ENCODE results near the gene CELSR1. TPM values are rescaled to one million over a fixed set of nuclear protein-coding genes. Genes with fewer than 3 reads are reported as not detected.

Gene CELSR1
- total and polyA plus RNA-seq, 8 donors = 0.75 to 3.2 (median 1.2) TPM

DNA sequence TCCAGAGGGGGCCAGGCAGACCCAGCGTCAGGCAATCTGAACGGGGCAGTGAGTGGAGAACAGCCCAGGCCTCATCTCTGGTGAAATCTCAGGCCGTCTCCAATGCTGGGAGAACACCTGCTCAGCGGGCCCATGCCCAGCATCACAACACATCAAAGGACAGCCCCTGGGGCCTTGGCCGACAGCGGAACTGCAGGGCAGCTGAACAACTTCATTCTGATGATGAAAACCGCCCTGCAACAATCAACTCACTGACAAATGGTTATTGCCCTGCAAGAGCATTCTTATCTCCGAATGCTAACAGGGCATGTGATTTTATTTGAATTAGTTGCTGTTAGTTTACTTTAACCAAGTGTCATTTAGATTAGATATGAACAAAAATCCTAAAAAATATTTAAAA, 14.6 kb downstream of the CELSR1 start:
- Histone ChIP-seq H3K9me3 (no peaks in the 10 kb centered on the region), H3K27me3 (no peaks in the 10 kb centered on the region), H3K27ac (no peak overlapping the region), H3K4me1 (no peaks in the 10 kb centered on the region), H3K4me3 (no peak overlapping the region), H3K36me3 (no peaks in the 10 kb centered on the region)
- DNase-seq (peak in 1 of 6 donors; percentile 17), ATAC-seq (no peak), FAIRE-seq (no peak)
- no peak for TF ChIP-seq CTCF (IDR thresholded peaks at IDR 0.05)
- WGBS, 2 donors = 23 to 31% methylated on average over 8 of the region's 8 CpGs
- intact Hi-C loops (cut with DNase I) = no loop called here

- DNase-seq (peak in 1 of 6 donors; percentile 5), FAIRE-seq (no peak), ATAC-seq (no peak)
- Histone ChIP-seq H3K36me3 (no peaks in the 10 kb centered on the region), H3K27ac (no peak overlapping the region), H3K4me3 (no peak overlapping the region), H3K9me3 (no peaks in the 10 kb centered on the region), H3K27me3 (no peaks in the 10 kb centered on the region), H3K4me1 (no peaks in the 10 kb centered on the region)
- no peak for TF ChIP-seq CTCF (IDR thresholded peaks at IDR 0.05)
- WGBS, 2 donors = 81 to 89% methylated on average over 5 of the region's 5 CpGs
- intact Hi-C loops (cut with DNase I) = no loop called here
These were observed 15.4 kb downstream of the CELSR1 start for GRCh38 chr22:46521994-46522393.

DNA sequence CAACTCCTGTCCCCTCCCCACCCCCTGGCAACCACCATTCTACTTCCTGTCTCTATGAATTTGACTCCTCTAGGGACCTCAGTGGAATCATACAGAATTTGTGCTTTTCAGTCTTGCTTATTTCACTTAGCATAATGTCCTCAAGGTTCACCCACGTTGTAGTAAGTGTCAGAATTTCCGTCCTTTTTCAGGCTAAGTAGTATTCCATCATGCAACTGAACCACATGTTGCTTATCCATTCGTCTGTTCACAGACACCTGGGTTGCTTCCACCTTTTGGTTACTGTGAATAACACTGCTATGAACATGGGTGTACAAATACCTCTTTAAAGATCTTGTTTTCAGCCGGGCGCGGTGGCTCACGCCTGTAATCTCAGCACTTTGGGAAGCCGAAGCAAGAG, 16.5 kb downstream of the CELSR1 start:
- ATAC-seq = no peak
- peak in 1 of 6 donors; percentile 2 for DNase-seq
- WGBS, 2 donors = 87 to 91% methylated on average over 8 of the region's 8 CpGs
- no peaks in the 10 kb centered on the region for H3K4me1 ChIP-seq
- intact Hi-C loops (cut with DNase I) = no loop called here
- no peak for TF ChIP-seq CTCF (IDR thresholded peaks at IDR 0.05)
- H3K4me3 ChIP-seq = no peak overlapping the region
- no peak overlapping the region for H3K27ac ChIP-seq
- no peaks in the 10 kb centered on the region for H3K36me3 ChIP-seq
- H3K27me3 ChIP-seq = no peaks in the 10 kb centered on the region
- no peaks in the 10 kb centered on the region for H3K9me3 ChIP-seq
- no peak for FAIRE-seq

DNA sequence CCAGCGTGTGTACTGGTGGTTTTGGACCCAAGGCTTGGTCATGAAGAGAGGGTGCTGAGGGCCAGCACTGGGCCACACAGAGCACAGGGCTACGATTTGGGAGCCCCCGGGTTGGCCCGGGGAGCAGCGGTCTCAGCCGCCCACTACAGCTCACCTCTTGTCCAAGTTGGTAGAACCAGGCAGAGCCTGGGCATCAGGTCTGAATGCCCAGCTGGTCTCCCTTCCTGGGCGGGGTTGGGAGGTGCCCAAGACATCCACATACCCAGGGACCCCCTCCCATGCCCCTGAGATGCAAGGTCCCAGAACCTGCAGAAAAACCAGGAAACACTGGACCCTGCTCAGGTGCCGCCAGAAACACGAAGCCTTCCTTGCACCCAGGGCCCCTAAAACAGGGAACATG, 18.0 kb downstream of the CELSR1 start:
- DNase-seq = peak in 1 of 6 donors; percentile 40
- no peak for FAIRE-seq
- ATAC-seq = no peak
- intact Hi-C loops (cut with DNase I) = no loop called here
- H3K27ac ChIP-seq = no peak overlapping the region
- TF ChIP-seq CTCF (IDR thresholded peaks at IDR 0.05) = no peak
- no peaks in the 10 kb centered on the region for H3K36me3 ChIP-seq
- no peaks in the 10 kb centered on the region for H3K27me3 ChIP-seq
- no peaks in the 10 kb centered on the region for H3K4me1 ChIP-seq
- WGBS, 2 donors = 81 to 86% methylated on average over 9 of the region's 9 CpGs
- no peak overlapping the region for H3K4me3 ChIP-seq
- no peaks in the 10 kb centered on the region for H3K9me3 ChIP-seq

GRCh38 chr22:46518542-46519325, 18.7 kb downstream of the CELSR1 start:
- H3K4me1 ChIP-seq = no peaks in the 10 kb centered on the region
- 85 to 88% methylated on average over 25 of the region's 25 CpGs for WGBS, 2 donors
- intact Hi-C loops (cut with DNase I) = no loop called here
- no peaks in the 10 kb centered on the region for H3K9me3 ChIP-seq
- no peaks in the 10 kb centered on the region for H3K27me3 ChIP-seq
- no peaks in the 10 kb centered on the region for H3K36me3 ChIP-seq
- ATAC-seq (no peak), FAIRE-seq (no peak), DNase-seq (peak in 1 of 6 donors; percentile 17)
- no peak for TF ChIP-seq CTCF (IDR thresholded peaks at IDR 0.05)
- H3K4me3 ChIP-seq = no peak overlapping the region
- no peak overlapping the region for H3K27ac ChIP-seq

Measured in pancreas (tissue), 10 donors.